Peyer's patch (tissue), 4 donors: ENCODE results near the gene ITGA7. TPM values are rescaled to one million over a fixed set of nuclear protein-coding genes. Genes with fewer than 3 reads are reported as not detected.

Experiments
- DNase-seq, 3 donors: peaks; one replicate each; pipeline ENCODE4 v3.0.0-alpha.2; 2017 to 2019
- H3K27ac ChIP-seq, 4 donors: fragments of 200-600 bp; sonication (generic); one replicate each; pipeline ENCODE4 v1.5.1; 2016 to 2019
- H3K27me3 ChIP-seq, 2 donors: fragments of 200-600 bp; sonication (generic); one replicate each; pipeline ENCODE4 v1.5.1; 2019
- H3K36me3 ChIP-seq, 3 donors: fragments of 200-600 bp; sonication (generic); one replicate each; pipeline ENCODE4 v1.5.1; 2016 to 2019
- H3K4me1 ChIP-seq, 4 donors: fragments of 200-600 bp; sonication (generic); one replicate each; pipeline ENCODE4 v1.5.1; 2016 to 2019
- H3K4me3 ChIP-seq, 4 donors: fragments of 200-600 bp; sonication (generic); 1 replicate in 3 of 4; 2 replicates in 1 of 4; pipeline ENCODE4 v1.5.1; 2016 to 2019; ENCODE audit warnings: mild to moderate bottlenecking in 1 of 4
- H3K9me3 ChIP-seq, 4 donors: fragments of 200-600 bp; sonication (generic); one replicate each; pipeline ENCODE4 v1.5.1; 2016 to 2019; ENCODE audit warnings: mild to moderate bottlenecking in 1 of 4
- POLR2A ChIP-seq, 2 donors: fragments of 450-650 bp; IDR thresholded peaks; one replicate each; pipeline ENCODE4 v1.5.1; 2017; ENCODE audit warnings: antibody characterized with exemption in 2 of 2, mild to moderate bottlenecking in 2 of 2, moderate library complexity in 2 of 2
- total RNA-seq, 4 donors: library from RNA; depleted of rRNA; stranded (reverse); fragments of >200 nt; gene quantifications; one replicate each; pipeline ENCODE4 v1.1.0, GENCODE V29; 2016
- TF ChIP-seq, protein P1 (sequence below), 6 experiments: fragments of 450-650 bp in 4 of 6; fragments of 200-600 bp in 2 of 6; sonication (generic) in 1 of 6; IDR thresholded peaks; one replicate each; pipeline ENCODE4 v1.5.1; 2017 to 2019; ENCODE audit warnings: antibody characterized with exemption in 6 of 6, mild to moderate bottlenecking in 3 of 6, moderate library complexity in 1 of 6

The ITGA7 gene
- 10 to 100 TPM; 13.1 to 29.0 (median 27.0) TPM for total RNA-seq

- Histone ChIP-seq H3K36me3 (no peaks in the 10 kb centered on the region), H3K4me3 (peak within 1 kb of the TSS; percentile 49 to 69 (median 57)), H3K27ac (peak within 1 kb of the TSS in 3 of 4 donors; percentile 20 to 63 (median 50)), H3K4me1 (peaks cover 0 to 20% (median 6%) of the 10 kb centered on the region in 4 donors), H3K9me3 (no peaks in the 10 kb centered on the region), H3K27me3 (no peaks in the 10 kb centered on the region)
- DNase-seq: peak; percentile 59 to 84 (median 78)
- TF ChIP-seq, protein P1, sequence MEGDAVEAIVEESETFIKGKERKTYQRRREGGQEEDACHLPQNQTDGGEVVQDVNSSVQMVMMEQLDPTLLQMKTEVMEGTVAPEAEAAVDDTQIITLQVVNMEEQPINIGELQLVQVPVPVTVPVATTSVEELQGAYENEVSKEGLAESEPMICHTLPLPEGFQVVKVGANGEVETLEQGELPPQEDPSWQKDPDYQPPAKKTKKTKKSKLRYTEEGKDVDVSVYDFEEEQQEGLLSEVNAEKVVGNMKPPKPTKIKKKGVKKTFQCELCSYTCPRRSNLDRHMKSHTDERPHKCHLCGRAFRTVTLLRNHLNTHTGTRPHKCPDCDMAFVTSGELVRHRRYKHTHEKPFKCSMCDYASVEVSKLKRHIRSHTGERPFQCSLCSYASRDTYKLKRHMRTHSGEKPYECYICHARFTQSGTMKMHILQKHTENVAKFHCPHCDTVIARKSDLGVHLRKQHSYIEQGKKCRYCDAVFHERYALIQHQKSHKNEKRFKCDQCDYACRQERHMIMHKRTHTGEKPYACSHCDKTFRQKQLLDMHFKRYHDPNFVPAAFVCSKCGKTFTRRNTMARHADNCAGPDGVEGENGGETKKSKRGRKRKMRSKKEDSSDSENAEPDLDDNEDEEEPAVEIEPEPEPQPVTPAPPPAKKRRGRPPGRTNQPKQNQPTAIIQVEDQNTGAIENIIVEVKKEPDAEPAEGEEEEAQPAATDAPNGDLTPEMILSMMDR (IDR thresholded peaks at IDR 0.05): no peak
- no peak for TF ChIP-seq POLR2A (IDR thresholded peaks at IDR 0.05)
Measured at GRCh38 chr12:55707841-55708694, at the start of gene ITGA7. TSS of gene ITGA7 (minus strand) at chr12:55707904. CDS start at chr12:55707682, 222 bp downstream.

GRCh38 chr12:55755246-55755645, 47.5 kb upstream of the ITGA7 start:
- H3K4me3 ChIP-seq: no peak overlapping the region
- TF ChIP-seq, protein P1 (IDR thresholded peaks at IDR 0.05): no peak
- TF ChIP-seq POLR2A (IDR thresholded peaks at IDR 0.05): no peak
- no peak overlapping the region for H3K27ac ChIP-seq
- peaks cover 0 to 89% (median 0%) of the 10 kb centered on the region in 3 donors for H3K36me3 ChIP-seq
- no peaks in the 10 kb centered on the region for H3K4me1 ChIP-seq
- H3K9me3 ChIP-seq: no peaks in the 10 kb centered on the region
- no peak for DNase-seq
- no peaks in the 10 kb centered on the region for H3K27me3 ChIP-seq

DNA sequence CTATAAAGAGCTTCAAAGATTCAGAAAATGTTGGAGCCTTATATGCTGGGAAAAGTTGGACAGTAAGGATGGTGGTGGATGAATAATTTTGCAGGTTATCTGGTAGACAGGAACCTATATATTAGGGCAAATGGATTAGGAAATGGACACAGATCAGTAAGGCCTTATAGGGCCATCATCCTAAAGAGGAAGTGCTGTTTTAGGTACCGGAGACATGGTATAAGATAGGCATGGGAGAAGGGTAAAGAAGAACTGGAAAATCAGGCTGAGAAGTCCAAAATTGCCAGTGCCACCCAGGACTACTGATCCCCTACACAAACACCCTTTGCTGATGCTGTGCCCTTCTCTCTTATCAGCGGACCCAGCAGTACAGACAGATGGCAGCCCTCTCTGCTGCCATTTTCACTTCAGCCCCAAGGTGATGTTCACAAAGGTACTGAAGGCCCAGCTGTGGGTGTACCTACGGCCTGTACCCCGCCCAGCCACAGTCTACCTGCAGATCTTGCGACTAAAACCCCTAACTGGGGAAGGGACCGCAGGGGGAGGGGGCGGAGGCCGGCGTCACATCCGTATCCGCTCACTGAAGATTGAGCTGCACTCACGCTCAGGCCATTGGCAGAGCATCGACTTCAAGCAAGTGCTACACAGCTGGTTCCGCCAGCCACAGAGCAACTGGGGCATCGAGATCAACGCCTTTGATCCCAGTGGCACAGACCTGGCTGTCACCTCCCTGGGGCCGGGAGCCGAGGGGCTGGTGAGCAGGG, 40.7 kb upstream of the ITGA7 start:
- no peak overlapping the region for H3K27ac ChIP-seq
- H3K9me3 ChIP-seq: no peaks in the 10 kb centered on the region
- no peak overlapping the region for H3K4me3 ChIP-seq
- peaks cover 0 to 23% (median 0%) of the 10 kb centered on the region in 3 donors for H3K36me3 ChIP-seq
- H3K4me1 ChIP-seq: peaks cover 0 to 29% (median 9%) of the 10 kb centered on the region in 4 donors
- DNase-seq: no peak
- TF ChIP-seq POLR2A (IDR thresholded peaks at IDR 0.05): no peak
- TF ChIP-seq, protein P1 (IDR thresholded peaks at IDR 0.05): no peak
- peaks cover 0 to 4% of the 10 kb centered on the region in 2 donors for H3K27me3 ChIP-seq

DNA sequence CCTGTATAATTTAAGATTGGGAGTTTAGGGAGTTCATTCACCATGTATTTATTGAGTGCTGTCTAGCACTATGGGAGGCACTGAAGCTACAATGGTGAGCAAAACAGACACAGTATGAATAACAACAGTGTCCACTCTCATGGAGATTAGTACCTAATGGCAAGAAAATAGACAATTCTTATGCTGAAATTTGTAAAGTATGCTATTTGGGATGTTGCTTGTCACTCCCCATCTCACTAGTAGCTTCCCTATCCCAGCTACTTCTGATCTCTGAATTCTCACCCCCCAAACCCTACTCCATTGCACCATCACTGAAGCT, 39.2 kb upstream of the ITGA7 start:
- no peak for DNase-seq
- Histone ChIP-seq H3K36me3 (peaks cover 0 to 8% (median 0%) of the 10 kb centered on the region in 3 donors), H3K4me3 (no peak overlapping the region), H3K27me3 (peaks cover 0 to 4% of the 10 kb centered on the region in 2 donors), H3K27ac (no peak overlapping the region), H3K9me3 (no peaks in the 10 kb centered on the region), H3K4me1 (peaks cover 0 to 29% (median 10%) of the 10 kb centered on the region in 4 donors)
- TF ChIP-seq POLR2A (IDR thresholded peaks at IDR 0.05): no peak
- TF ChIP-seq, protein P1 (IDR thresholded peaks at IDR 0.05): no peak

- peak overlapping the region in 2 of 4 donors; percentile 36 to 82 for H3K27ac ChIP-seq
- no peak for TF ChIP-seq POLR2A (IDR thresholded peaks at IDR 0.05)
- TF ChIP-seq, protein P1 (IDR thresholded peaks at IDR 0.05): no peak
Measured at GRCh38 chr12:55746174-55746912, 38.6 kb upstream of the ITGA7 start.

More at GRCh38 chr12:55746174-55746912, 38.6 kb upstream of the ITGA7 start:
- no peak overlapping the region for H3K4me3 ChIP-seq
- no peaks in the 10 kb centered on the region for H3K9me3 ChIP-seq
- peaks cover 0 to 29% (median 10%) of the 10 kb centered on the region in 4 donors for H3K4me1 ChIP-seq
- H3K36me3 ChIP-seq: peaks cover 0 to 3% (median 0%) of the 10 kb centered on the region in 3 donors
- peaks cover 0 to 4% of the 10 kb centered on the region in 2 donors for H3K27me3 ChIP-seq
- DNase-seq: no peak
